ENCODE data around the gene CFAP46.
"Not testable (repeated sequence)": the region's sequence is repeated elsewhere in the genome, so short reads cannot be mapped to it uniquely, and the experiment has no call there.

Gene CFAP46

DNA sequence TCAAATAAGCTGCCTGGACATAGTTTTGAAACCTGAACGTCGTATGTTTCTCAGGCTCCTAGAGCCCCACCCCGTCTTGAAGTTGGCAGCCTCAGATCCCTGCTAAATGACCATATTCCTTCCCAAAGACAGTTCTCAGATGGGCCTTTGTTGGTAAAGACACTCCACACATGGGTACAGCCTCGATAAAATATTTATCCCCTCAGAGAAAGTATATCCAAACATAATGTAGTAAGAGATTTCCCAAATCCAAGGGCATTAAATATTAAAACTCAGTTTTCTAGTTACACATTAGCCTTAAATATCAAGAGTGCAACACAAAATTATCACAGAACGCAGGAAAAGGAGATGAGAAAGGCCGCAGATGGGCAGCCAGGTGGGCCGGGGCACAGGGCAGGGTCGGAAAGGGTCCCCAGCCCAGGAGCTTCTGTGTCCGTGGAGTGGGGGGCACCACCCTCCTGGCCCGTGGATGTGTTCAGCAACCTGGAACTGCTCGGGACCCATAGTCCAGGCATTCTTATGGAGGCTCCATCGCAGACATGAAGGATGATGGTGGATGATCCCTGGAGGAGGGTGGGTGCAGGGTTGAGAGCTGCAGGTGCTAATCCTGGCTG lies 1.5 kb upstream of the CFAP46 start:
- DNase-seq (ENCODE audit: low read depth), result no peak

DNA sequence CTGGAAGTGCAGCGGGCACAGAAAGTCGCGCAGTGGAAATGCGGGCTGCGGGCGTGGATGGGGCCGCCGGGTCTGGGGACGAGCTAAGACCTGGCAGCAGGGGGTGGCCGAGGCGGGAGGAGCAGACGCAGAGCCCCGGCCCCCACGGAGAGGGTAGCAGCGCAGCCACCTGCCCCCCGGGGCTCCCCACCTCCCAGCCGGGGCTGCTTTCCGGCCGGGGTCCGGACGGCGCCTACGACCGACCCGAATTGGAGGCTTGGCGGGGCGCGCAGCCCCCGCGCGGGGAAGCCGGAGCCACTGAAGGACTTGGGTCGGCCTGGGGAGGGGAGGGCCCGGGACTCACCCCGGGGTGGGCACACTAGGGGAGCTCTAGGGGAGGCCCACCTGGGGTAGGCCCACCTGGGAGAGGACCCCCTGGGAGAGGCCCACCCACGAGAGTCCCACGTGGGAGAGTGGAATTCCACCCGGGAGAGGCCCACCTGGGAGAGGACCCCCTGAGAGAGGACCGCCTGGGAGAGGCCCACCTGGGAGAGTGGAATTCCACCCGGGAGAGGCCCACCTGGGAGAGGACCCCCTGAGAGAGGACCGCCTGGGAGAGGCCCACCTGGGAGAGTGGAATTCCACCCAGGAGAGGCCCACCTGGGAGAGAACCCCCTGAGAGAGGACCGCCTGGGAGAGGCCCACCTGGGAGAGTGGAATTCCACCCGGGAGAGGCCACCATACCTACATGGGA lies 854 bp upstream of the CFAP46 start:
- no peak for DNase-seq (ENCODE audit: low read depth)

DNA sequence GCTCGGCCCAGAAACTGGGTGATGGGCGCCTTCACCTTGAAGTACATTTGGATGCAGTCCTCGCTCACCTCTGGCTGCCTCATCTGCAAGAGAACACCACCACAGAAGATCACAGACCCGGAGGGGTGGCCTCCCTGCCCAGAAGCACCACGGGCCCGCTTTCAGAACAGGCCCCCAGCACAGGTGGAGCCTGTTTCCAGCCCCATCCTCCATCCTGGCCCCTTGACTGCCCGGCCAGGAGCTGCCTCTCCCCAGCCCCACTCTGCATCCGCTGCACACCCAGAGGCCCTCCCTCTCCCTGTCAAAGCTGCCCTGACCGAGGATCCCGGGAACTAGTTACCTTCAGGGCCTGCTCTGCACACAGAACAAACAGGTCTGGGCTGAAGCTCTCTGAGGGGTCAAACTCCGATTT lies 724 bp downstream of the CFAP46 start:
- DNase-seq (ENCODE audit: low read depth), result no peak

DNA sequence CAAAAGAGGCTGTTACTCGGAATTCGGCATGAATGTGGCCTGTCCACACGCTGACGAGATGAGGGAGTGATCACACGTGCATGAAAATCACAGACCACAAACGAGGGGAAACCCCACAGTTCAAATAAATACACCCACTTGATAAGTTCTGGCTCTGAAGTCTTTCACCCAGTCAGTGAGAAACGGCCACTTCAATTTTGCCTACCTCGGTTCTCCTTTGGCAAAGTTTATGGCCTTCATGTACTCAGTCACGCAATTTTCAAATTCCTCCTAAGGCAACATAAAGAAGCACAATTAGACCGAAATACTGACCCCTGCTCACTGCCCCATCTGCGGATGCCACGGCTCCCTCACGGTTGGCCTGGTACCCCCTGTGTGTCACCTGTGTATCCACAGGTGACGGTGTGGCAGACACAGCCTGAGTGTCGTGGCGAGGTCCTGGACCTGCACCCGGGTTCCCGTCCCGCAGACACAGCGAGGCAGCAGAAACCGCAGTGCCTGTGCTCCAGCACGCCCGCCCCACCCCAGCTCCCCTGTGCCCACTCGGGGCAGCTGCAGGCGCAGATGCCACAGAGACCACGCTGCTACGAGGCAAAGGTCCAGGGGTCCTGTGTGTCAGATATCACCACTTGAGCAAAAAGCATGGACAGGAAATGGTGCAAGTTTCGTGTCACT lies 1.4 kb downstream of the CFAP46 start:
- DNase-seq (ENCODE audit: low read depth), result no peak

DNA sequence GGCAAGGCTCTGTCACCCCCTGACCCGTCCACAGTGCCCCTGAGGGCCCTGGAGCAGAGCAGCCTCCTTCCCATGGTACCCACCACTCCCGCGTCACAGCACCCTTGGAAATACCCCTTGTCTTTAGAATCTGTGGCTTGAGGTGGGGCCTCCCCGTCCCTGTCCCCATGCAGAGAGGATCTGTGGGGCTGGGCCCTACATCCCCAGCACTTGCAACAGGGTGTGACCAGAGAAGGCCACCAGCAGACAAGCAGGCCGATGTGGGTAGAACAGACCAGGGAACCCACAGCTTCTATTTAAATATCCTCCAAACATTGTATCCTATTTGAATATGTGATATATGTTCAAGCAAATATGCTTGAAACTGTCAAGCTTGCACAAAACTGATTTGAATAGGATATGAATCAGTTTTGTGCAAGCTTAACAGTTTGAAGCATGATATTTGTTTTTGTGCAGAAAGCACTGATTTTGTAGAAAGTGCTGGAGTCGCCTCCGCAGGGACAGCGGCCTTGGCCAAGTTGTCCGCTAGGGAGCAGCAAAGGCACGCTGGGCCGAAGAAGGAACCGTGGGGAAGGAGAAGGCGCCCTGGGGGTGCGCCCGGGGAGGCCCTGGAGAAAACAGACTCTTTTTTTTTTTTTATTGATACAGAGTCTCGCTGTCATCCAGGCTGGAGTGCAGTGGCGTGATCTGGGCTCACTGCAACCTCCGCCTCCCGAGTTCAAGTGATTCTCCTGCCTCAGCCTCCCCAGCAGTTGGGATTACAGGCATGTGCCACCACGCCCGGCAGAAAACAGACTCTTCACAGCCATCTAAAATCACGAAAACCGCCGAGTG lies 2.2 kb downstream of the CFAP46 start:
- DNase-seq (ENCODE audit: low read depth), result no peak

DNA sequence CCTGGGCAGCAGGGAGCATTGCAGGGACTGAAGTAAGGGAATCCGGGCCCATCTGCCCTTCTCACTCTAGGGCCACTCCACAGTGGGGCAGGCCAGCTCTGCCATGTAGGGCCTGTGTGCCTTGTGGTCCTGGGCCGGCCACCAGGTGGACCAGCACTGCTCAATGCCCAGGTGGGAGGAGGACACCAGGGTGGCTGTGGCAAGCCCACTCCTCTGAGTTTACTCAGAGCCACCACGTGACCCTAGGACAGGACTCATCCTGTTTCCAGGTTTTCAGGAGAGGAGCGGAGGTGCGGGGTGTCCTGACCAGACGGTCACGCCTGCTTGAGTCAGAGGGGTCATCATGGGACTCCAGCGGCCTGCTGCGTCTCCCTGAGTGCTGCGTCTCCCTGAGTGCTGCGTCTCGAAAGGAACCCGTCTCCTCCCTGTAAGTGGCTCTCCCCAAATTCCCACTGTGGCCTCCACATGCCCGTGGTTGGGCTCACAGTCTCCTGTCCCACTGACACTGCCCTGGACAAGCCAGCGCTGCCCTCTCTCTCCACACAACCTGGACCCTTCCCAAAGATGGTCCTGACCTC lies 2.9 kb downstream of the CFAP46 start:
- DNase-seq (ENCODE audit: low read depth), result no peak

DNA sequence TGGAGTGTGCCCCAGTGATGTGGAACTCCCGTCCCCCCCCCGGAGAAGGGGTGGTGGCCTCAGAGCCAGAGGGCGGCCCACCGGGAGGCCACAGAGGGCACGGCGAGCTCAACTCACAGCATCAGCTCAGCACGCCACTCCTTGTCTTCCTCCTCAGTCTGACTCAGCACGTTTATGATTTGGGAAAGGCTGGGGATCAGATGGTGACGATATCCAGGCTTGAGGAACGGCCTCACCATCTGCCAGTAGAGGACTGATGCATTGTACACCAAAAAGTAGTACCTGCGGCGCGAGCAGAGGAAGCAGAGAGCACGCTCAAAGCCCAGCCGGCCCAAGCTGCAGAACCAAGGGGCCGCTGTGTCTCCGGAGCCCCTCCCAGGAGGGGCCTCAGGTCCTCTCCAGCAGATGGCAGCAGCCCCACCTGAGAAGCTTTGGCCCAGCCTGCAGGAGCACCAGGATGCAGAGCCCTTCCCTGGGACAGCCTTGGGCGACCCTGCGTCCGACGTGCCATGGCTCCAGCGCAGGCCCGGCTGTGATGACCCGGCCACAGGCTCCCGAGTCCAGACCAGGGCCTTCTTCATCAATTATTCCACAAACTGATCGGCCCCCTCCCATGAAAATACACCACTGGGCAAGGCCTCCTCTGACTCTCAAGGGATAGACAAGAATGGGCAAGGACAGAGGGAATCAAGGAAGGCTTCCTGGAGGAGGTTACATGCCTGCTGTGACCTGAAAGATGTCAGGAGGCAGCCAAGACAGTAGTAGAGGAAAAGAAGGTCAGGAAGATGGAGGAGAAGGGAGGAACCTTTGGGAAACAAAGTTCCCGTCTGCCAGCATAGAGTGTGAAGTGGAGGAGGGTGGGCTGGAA lies 3.7 kb downstream of the CFAP46 start:
- no peak for DNase-seq (ENCODE audit: low read depth)

DNA sequence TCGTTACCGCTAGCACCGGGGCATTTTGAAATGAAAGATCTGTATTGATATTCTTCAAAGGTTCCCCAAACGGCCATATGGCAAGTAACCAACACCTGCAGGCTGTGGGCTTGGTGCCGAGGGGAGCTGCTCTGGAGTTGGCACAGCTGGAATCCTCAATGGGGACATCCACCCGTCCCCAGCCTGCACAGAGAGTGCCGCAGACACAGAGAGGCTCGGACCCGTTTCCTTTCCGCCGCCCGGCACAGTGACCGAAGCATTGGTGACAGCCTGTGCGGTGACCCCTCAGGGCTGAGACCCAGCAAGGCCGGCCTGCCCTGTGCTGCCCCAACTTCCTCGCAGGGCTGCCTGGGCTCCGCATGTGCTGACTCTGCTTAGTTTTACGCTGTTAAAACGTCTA lies 4.5 kb downstream of the CFAP46 start:
- DNase-seq (ENCODE audit: low read depth), result no peak

DNA sequence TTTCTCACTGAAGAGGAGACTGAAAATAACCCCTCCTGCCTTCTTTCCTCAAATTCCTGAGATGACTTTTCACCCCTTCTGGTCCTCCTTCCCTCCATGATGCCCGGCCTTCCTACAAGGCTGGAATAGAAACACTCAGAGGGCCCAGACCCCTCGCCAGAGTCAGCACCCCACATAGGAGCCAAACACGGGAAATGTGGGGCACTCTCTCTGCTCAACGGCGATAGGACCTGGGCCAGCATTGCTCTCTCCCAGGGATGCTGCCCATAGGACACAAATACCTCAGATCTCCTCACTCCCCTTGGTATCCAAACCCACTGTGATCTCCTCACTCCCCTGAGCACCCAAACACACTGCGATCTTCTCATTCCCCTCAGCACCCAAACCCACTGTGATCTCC lies 7.4 kb downstream of the CFAP46 start:
- no peak for DNase-seq (ENCODE audit: low read depth)

DNA sequence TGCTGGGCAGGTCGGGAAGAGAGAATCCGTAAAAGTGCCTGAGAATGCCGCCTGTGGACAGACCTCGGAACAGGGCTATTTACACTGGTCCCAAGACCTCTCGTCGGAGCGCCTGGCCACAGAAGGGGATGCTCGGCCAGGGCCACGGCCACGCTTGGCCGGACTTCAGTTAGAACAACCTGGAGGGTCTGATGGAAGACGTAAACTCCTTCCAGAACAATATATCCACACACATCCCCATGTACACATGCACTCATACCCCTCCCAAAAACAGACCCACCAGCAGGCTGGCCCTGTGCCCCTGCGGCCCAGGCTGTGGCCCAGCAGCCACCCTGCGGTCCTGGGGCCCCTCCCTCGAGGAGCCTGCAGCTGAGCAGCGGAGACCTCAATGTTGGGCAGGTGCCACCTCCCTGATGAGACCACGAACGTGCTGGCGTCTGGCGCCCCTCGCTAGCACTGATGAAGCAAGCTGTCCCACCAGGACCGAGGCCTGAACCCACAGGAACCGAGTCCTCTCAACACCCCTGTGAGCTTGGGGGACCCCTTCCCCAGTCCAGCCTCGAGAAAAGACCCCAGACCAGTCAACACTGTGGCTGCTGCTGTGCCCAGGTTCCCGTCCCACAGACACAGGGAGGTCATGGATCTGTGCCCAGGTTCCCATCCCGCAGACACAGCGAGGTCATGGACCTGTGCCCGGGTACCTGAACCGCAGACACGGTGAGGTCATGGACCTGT lies 8.9 kb downstream of the CFAP46 start:
- no peak for DNase-seq (ENCODE audit: low read depth)

DNA sequence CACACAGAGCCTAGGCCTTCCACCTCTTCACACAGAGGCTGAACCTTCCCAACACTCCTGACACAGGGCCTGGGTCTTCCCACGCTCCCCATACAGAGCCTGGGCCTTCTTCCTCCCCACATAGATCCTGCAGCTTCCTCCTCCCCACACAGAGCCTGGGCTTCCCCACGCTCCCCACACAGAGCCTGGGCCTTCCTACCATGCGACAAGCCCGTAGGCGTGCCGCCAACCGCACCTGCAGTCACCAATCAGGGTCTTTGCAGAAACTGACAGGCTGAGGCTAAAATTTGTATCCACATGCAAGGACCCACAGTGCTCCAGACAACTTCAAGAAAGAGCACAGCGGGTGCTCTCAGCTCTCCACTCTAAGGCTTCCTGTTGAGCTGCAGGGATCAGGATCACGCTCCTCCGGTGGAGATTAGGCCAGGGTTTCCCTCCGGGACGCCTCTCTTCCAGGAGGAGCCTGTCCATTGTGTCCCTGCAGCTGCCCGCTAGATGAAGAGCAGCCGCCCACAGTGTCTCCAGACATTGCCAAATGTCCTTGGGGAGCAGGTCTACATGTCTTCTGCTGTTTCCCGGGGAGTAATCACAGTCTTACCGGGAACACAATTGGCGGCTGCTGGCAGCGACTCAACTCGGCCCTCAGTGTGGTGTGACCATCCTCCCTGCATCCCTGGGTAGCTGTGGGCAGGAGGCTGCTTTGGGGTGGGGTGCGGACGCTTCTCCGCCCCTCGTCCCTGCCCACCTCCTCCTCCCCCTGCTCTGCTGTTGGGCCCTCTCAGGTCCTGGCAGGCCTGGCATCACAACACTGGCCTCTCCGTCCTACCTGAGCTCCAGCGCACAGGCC lies 9.7 kb downstream of the CFAP46 start:
- no peak for DNase-seq (ENCODE audit: low read depth)

DNA sequence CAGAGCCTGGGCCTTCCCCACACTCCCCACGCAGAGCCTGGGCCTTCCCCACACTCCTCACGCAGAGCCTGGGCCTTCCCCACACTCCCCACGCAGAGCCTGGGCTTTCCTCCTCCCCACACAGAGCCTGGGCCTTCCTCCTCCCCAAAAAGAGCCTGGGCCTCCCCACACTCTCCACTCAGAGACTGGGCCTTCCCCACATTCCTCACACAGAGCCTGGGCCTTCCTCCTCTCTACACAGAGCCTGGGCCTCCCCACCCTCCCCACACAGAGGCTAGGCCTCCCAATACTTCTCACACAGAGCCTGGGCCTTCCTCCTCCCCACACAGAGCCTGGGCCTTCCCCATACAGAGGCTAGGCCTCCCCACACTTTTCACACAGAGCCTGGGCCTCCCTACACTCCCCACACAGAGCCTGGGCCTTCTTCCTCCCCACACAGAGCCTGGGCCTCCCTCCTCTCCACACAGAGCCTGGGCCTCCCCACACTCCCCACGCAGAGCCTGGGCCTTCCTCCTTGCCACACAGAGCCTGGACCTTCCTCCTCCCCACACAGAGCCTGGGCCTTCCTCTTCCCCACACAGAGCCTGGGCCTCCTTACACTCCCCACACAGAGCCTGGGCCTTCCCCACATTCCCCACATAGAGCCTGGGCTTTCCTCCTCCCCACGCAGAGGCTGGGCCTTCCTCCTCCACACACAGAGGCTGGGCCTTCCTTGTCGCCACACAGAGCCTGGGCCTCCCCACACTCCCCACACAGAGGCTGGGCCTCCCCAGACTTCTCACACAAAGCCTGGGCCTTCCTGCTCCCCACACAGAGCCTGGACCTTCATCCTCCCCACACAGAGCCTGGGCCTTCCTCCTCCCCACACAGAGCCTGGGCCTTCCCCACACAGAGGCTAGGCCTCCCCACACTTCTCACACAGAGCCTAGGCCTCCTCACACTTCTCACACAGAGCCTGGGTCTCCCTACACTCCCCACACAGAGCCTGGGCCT lies 10.8 kb downstream of the CFAP46 start:
- not testable (repeated sequence) for DNase-seq (ENCODE audit: low read depth)

DNA sequence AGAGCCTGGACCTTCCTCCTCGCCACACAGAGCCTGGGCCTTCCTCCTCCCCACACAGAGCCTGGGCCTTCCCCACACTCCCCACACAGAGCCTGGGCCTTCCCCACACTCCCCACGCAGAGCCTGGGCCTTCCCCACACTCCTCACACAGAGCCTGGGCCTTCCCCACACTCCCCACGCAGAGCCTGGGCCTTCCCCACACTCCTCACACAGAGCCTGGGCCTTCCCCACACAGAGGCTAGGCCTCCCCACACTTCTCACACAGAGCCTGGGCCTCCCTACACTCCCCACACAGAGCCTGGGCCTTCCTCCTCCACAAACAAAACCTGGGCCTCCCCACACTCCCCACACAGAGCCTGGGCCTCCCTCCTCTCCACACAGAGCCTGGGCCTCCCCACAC lies 11.7 kb downstream of the CFAP46 start:
- not testable (repeated sequence) for DNase-seq (ENCODE audit: low read depth)

DNA sequence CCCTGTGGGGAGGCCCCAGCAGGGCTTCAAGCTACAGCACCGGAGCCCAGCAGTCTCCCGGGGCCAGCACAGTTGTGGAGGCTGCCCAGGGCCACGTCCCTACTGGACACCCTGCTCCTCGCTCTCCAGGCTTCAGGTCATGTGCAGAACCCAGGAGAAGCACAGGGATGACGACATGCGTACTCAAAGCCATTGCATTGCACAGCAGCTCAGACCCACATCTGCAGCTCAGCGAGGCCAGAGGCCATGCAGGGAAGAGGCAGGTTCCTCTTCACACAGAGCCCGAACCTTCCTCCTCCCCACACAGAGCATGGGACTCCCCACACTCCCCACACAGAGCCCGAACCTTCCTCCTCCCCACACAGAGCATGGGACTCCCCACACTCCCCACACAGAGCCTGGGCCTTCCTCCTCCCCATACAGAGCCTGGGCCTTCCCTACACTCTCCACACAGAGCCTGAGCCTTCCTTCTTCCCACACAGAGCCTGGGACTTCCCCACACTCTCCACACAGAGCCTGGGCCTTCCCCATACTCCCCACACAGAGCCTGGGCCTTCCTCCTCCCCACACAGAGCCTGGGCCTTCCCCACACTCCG lies 12.3 kb downstream of the CFAP46 start:
- DNase-seq (ENCODE audit: low read depth), result no peak

DNA sequence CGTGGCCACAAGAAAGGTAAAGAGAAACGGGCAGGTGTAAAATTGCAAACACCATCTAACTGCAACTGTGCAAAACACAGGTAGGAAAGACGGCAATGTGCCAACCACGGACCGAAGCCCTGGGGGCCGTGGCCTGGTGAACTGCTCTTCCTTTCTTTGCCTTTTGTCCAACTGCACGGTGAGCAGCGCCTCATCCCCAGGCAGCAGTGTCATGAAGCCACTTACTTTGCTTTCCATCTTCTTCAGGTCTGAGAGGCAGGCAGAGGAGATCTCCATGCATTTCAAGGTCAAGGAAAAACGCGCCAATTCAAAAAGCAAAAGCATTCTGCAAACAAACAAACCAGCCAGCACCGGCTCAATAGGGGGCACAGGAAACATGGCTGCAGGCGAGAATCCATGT lies 12.9 kb downstream of the CFAP46 start:
- no peak for DNase-seq (ENCODE audit: low read depth)

DNA sequence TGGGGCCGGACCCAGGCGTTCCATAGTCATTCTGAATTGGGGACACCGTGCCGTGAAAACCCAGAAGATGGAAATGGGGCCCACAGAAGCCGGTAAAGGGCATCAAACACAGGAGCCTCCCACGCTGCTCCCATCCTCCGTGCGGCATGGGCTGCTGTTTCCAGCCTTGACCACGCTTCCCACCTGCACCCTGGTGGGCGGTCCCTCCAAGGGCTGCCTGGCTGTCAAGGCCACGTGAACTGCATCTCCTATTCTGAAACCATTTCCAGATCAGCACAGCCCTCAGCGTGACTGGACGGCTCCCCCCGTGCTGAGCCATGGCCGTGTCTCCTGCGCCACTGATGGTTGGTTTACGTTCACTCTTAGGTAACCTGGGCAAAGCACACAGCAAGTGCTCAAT lies 14.1 kb downstream of the CFAP46 start:
- DNase-seq (ENCODE audit: low read depth), result no peak

DNA sequence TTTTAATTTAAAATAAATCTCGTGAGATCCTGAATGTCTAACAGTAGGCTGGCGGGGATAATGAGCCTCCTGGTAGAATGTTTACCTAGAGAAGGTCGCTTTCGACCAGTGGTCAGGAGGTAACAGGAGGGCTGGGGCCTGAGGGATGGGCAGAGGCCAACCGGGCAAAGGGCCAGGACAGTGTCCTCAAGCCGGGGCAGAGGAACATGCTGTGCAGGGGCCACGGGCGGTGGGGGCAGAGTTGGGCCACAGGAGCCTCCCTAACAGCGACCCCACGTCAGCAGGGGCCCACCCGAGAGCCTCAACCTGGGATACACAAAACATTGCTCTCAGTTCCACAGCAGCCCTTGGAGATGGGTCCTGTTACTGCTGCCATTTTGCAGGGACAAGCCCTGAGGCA lies 14.5 kb downstream of the CFAP46 start:
- no peak for DNase-seq (ENCODE audit: low read depth)

Measured in GM04503 (cell line).